DMS79 (cell line): ENCODE results near the gene POLR2H.

Experiments
- DNase-seq: peaks from one replicate; lab custom pipeline; 2025; lab: John Stamatoyannopoulos, UW

Gene POLR2H

DNA sequence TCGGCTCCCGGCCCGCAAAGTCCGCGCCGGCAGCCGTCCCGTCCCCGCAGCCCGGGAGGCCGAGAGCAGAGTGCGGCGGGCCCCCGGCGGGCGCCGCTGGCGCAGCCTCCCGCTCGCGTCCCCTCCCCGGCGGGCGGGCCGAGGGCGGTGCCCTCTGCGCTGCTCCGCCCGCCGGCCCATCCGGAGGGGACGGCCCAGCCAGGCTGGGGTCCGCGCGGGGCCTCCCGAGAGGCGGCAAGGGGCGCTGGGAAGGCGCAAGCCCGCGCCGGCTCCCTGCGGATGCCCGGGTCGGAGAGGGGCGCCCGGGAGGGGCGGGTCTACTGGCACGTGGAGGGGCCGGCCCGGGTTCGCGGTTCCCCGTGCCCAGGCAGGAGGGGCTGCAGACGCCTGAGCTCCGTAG, at the start of gene POLR2H, which contains the start of gene CLCN2:
Gene POLR2H, plus strand, starts transcription at position 179 of the 400 bp plus-strand sequence. CDS start 1,783 bp downstream, outside the sequence.
Gene CLCN2, minus strand, starts transcription at position 74 of the 400 bp plus-strand sequence. CDS start 126 bp downstream, outside the sequence.
- peak; percentile 38 for DNase-seq

DNA sequence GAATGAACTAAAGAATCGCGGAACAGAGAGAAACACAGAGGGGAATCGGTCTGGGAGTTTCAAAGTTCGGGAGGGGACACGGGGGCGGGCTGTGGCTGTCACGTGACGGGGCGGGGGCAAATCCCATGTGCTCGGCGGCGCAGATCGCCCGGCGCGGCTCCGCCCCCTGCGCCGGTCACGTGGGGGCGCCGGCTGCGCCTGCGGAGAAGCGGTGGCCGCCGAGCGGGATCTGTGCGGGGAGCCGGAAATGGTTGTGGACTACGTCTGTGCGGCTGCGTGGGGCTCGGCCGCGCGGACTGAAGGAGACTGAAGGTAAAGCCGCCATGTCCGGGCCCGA, 47.2 kb upstream of the POLR2H start, which contains the start of gene EIF4G1:
Gene EIF4G1, plus strand, starts transcription at position 244 of the 337 bp plus-strand sequence. CDS start 1,191 bp downstream, outside the sequence.
- peak; percentile 79 for DNase-seq

DNA sequence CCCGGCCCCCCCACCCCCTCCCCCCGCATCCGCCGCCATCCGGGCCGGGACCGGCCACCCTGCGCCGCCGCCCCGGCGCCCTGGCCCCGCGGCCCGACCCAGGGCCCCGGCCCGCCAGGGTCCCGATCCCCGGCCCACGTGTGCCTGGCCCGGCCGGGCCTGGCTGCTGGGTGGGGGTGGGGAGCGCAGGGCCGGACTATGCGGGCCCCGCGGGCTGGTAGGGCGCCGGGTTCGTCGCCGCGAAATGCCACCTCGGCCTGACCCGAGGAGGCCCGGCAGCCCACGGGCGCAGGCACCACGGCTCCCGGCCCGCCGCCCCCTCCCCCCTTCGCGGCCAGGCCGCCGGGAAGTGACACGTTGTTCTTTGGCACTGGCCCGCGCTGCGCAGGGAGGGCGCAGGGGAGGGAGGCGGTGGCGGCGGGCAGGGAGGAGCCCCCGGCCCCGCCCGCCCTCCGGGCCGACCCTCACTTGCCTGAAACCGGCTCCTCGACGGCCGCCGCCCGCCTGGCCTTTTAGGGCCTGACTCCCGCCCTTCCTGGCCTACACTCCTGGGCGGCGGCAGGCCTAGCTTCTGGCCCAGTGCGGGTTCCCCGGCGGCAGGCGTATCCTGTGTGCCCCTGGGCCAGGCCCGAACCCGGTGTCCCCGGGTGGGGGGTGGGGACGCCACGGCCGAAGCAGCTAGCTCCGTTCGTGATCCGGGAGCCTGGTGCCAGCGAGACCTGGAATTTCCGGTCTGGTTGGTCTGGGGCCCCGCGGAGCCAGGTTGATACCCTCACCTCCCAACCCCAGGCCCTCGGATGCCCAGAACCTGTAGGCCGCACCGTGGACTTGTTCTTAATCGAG, 46.6 kb upstream of the POLR2H start:
- DNase-seq, result no peak

DNA sequence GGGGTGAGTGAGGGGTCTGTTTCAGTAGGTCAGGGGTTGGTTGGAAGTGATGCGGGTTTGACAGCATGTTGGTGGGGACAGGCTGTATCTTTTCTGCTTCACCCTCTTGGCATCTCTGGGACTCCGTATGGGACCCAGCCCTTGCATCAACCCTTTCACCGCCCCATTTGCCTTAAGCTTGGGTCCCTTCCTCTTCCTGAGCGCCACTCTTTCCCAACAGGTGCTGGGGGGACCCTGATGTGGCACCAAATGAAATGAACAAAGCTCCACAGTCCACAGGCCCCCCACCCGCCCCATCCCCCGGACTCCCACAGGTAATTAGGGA, 46.0 kb upstream of the POLR2H start:
- DNase-seq, result no peak

DNA sequence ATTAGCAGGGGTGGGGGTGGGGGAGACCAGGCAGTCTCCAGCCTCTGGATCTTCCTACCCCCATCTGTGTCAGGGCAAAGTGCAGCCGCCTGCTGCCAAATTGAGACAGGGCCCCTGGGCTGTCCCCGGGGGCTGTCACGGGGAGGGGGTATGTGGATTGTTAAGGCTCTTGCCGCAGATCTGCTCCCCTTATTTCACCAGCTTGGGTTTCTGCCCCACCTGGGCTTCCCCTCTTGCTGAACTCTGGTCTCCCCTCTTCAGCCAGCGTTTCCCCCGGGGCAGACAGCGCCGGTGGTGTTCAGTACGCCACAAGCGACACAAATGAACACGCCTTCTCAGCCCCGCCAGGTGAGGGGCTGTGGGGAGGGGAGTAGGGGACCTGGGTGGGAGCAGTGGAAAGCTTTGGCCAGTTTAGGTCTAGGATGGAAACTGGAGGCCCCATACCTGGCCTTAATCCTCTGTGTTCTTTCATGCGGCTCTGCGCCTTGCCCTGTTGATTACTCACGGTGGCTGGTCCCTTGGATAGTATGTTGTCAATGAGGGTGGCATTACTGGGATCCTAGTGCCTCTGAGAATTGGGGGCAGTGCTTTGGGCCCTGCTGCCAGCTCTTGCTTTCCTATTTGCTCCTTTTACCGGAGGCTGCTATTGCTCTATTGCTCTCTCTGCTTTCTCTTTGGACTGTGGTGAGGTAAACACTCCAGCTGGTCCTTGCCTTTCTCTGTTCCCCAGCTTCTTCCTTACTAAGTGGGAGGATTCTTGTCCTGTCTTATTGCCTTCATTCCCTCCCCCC, 45.4 kb upstream of the POLR2H start:
- DNase-seq, result no peak

DNA sequence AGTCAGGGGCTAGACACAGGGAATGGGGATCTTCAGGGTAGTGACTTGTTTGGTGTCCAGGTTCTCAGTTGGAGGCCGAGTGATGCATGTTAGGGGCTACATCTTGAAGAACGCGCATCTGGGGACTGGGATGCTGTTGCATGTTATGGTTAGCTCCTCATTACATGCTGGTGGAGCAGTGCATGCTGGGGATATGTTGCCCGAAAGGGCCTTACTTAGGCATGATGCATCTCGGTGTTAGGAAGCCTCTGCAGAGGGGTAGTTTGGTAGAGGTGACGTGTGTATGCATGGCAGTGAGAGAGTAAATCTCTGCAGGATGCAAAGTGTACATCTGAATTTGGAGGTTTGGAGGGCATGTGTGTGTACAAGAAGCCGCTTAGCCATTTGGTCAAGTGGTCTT, 44.7 kb upstream of the POLR2H start:
- no peak for DNase-seq

DNA sequence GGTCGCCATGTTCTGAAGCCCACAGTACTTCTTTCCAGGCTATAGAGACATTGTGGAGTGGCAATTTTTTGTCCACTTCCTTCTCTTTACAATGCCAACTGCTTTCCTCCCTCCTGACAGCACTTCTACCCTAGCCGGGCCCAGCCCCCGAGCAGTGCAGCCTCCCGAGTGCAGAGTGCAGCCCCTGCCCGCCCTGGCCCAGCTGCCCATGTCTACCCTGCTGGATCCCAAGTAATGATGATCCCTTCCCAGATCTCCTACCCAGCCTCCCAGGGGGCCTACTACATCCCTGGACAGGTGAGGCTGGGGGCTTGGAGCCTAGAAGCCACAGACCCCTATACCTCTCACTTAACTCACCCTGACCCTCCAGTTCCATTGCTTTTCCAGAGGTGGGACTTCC, 44.3 kb upstream of the POLR2H start:
- DNase-seq, result no peak

DNA sequence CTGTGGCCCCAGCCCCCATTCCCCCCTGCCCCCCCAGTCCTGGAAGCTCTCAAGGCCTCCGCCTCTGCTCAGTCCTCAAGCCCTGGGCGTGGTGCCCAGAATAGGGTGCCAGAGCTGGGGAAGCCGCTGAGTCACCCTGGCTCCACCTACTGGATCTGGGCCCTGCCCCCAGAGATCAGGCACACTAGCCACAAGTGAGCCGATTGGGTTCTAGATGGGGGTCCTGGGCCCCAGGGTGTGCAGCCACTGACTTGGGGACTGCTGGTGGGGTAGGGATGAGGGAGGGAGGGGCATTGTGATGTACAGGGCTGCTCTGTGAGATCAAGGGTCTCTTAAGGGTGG, 41.4 kb upstream of the POLR2H start:
- peak; percentile 85 for DNase-seq

DNA sequence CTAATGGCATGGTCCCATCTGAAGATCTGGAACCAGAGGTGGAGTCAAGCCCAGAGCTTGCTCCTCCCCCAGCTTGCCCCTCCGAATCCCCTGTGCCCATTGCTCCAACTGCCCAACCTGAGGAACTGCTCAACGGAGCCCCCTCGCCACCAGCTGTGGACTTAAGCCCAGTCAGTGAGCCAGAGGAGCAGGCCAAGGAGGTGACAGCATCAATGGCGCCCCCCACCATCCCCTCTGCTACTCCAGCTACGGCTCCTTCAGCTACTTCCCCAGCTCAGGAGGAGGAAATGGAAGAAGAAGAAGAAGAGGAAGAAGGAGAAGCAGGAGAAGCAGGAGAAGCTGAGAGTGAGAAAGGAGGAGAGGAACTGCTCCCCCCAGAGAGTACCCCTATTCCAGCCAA, 39.8 kb upstream of the POLR2H start:
- no peak for DNase-seq

DNA sequence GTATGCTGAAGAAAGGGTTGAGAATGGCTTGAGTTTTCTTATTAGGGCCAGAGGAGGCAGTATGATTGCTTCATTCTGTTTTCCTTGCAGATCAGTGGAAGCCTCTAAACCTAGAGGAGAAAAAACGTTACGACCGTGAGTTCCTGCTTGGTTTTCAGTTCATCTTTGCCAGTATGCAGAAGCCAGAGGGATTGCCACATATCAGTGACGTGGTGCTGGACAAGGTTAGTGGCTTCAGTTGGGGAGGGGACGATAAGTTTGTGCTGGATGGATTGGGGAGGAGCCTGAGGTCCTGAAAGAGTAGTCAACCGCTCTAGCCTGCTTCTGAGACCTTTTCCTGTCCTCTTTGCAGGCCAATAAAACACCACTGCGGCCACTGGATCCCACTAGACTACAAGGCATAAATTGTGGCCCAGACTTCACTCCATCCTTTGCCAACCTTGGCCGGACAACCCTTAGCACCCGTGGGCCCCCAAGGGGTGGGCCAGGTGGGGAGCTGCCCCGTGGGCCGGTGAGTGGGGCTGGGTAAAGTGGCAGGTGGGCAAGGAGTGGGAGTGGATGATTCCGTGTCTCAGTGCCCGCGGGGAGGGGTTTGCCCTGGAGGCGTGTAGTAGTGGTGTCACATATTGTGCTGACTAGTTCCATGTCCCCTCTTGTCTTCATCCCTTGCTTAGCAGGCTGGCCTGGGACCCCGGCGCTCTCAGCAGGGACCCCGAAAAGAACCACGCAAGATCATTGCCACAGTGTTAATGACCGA, 38.6 kb upstream of the POLR2H start:
- DNase-seq, result no peak

DNA sequence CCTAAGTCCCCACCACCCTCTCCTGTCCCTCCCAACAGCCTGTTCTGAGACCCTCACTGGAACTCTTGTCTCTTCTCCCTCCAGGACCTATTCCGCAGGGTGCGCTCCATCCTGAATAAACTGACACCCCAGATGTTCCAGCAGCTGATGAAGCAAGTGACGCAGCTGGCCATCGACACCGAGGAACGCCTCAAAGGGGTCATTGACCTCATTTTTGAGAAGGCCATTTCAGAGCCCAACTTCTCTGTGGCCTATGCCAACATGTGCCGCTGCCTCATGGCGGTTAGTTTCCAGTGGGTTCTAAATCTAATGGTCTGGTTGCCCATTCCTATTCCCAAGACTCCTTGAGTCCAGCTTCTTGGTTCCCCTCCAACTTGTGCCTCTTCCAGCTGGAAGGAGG, 37.8 kb upstream of the POLR2H start:
- DNase-seq, result no peak

DNA sequence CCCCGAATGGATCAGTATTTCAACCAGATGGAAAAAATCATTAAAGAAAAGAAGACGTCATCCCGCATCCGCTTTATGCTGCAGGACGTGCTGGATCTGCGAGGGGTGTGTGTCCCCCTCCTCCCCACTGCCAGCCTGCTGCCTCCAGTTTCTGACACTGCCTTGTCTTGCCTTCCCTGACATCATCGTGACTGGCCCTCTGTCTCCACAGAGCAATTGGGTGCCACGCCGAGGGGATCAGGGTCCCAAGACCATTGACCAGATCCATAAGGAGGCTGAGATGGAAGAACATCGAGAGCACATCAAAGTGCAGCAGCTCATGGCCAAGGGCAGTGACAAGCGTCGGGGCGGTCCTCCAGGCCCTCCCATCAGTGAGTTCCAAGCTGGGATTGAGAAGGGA, 36.2 kb upstream of the POLR2H start:
- DNase-seq, result no peak

DNA sequence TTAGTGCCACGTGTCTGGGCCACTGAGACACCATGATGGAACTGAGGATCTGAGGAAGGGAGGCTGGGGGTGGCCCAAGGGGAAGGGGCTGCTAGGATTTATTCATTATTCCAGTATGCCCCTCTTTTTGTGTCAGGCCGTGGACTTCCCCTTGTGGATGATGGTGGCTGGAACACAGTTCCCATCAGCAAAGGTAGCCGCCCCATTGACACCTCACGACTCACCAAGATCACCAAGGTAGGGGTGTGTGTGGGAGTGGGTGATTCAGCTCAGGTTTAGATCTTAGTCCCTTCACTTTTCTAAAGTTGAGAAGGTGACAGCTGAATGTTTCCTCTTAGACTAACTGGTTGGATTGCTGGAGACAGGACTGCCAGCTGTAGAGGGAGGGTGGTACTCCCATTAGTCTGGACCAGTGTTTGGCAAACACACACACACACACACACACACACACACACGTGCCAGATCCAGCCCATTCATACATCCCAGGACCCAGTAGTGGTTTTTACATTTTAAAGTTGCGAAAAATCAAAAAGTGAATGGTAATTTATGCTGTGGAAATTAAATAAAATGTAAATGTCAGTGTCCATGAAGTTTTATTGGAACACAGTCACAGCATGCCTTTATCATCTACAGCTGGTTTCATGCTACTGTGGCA, 35.7 kb upstream of the POLR2H start:
- DNase-seq, result no peak

DNA sequence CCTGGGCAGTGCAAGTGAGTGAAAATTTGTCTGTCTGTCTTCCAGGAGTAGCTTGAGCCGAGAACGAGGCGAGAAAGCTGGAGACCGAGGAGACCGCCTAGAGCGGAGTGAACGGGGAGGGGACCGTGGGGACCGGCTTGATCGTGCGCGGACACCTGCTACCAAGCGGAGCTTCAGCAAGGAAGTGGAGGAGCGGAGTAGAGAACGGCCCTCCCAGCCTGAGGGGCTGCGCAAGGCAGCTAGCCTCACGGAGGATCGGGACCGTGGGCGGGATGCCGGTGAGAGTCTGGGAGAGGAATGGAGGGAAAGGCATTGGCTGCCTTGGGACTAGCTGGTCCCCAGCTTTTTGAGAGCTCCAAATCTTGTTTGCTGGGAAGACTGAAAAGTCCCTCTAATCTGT, 34.3 kb upstream of the POLR2H start:
- DNase-seq, result no peak

DNA sequence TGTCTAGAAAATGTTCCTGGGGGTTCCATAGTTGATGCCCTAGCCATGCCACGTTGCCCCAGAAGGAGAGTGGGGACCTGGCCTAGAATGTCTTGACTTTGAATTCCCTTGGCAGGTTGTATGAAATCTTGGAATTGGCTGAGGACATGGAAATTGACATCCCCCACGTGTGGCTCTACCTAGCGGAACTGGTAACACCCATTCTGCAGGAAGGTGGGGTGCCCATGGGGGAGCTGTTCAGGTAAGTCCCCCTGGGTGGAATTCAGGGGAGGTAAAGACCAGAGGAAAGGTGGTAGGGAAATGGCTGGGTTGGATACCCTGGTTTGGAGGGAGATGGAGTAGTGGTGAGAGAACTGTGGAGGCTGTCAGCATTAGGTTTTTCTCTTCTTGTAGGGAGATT, 33.0 kb upstream of the POLR2H start:
- DNase-seq, result no peak

DNA sequence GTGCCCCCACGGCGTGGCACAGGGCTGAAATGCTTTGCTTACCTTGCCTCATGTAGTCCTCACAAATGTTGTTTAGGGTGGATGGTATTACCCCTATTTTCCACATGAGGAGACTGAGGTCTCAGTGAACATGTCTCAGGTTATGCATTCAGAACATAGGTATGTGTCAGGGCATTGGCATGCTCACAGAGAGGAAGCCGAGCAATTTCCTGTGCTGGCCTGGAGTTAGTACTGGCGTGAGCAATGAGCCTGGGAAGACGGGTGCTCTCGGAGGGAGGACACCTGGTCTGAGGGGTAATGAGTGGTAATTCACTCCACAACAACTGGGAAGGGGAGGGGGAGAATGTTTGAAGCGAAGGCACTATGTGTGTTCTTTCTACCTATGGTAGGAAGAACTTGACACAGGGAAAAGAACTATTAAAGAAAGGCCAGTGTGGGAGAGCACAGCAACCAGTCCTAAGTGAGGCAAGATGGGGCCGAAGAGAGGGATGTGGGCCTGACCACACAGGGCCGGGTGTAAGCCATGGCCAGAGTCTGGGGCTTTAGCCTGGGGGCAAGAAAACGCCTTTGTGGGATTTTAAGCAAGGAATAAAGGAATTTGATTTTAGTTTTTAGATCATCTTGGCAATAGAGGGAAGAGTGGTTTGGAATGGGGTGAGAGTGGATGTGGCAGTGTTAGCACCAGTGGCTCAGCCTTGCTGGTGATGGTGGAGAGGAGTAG, 29.0 kb upstream of the POLR2H start:
- no peak for DNase-seq

DNA sequence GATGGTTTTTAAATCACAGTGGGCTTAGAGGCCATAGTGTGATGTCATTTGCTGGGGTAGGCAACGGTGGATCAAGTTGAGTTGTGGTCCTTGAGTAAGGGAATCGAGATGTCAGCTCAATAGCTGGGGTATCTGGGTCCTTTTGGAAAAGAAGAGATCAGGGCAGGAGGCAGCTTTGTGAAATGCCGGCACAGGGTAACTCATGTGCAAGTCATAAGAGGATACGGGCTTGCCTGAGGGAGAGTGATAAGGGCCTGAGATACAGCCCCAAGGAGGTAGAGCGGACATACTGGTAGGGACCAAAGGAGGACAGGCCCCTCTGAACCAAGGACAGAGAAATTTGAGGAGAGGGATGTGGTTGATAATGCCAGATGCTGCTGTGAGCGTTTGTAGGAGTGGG, 28.3 kb upstream of the POLR2H start:
- no peak for DNase-seq

DNA sequence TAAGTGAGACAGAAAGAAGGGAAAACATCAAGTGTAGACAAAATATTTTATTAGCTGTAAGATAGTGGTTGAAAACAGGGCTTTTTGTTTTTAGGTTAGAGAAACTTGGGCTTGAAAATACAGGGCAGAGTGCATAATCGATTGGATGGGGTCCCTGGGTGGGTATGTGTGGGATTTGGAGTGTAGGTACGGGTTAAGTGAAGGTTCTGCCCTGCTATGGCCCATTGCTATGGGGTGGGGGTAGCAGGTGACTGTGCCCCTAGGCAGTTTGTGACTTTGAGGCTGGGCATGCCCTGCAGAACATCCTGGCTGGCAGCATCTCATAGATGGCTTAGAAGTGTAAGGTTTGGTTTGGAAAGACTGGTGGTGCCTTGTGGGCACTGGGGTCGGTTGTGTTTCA, 27.8 kb upstream of the POLR2H start:
- DNase-seq, result no peak

DNA sequence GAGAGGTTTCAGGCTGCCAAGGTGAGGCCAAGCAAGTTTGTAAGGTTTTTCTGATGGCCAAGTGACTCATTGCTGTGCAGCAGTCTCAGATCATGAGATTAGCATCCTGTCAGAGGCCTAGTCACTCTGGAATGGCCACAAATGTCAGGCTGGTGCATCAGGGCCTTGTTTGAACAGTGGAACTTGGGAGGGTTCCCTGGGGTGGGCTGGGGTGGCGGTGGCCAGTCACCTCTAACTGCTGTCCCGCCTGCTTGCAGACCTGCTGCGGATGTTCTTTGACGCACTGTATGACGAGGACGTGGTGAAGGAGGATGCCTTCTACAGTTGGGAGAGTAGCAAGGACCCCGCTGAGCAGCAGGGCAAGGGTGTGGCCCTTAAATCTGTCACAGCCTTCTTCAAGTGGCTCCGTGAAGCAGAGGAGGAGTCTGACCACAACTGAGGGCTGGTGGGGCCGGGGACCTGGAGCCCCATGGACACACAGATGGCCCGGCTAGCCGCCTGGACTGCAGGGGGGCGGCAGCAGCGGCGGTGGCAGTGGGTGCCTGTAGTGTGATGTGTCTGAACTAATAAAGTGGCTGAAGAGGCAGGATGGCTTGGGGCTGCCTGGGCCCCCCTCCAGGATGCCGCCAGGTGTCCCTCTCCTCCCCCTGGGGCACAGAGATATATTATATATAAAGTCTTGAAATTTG, 26.9 kb upstream of the POLR2H start:
- no peak for DNase-seq

DNA sequence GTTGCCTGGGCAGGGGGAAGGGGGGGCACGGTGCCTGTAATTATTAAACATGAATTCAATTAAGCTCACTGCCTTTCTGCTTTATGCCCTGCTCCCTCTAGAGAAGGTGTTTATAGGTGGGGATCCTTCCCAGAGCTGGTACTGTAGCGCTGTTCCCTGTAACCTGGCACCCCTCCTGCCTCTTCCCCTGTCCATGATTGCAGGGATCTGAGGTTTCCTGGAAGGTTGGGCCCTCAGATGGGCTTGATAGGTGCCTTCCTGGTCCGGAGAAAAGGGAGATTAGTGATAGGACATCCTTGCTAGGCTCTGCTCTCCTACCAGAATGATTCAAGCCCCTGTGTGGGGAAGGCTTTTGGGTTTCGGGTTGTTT, 26.2 kb upstream of the POLR2H start:
- no peak for DNase-seq
